ENCODE data around the gene OCA2. TPM values are rescaled to one million over a fixed set of nuclear protein-coding genes. Genes with fewer than 3 reads are reported as not detected.
"Not testable (repeated sequence)": the region's sequence is repeated elsewhere in the genome, so short reads cannot be mapped to it uniquely, and the experiment has no call there.

The OCA2 gene
- polyA plus RNA-seq, 3 donors from 2014 or later, result 0.50 TPM; not detected in 2

GRCh38 chr15:28017423-28017924 is 81.6 kb downstream of the OCA2 start:
- Mint-ChIP-seq H3K27me3 (ENCODE audit: low read depth in 3 of 3) (no peaks in the 10 kb centered on the region), H3K4me3 (no peak overlapping the region), H3K36me3 (no peaks in the 10 kb centered on the region), H3K4me1 (no peaks in the 10 kb centered on the region), H3K27ac (no peak overlapping the region), H3K9me3 (no peaks in the 10 kb centered on the region)
- DNase-seq, result no peak

GRCh38 chr15:28015855-28016254 is 83.3 kb downstream of the OCA2 start:
- H3K36me3 Mint-ChIP-seq, result no peaks in the 10 kb centered on the region
- H3K4me3 Mint-ChIP-seq, result no peak overlapping the region
- no peaks in the 10 kb centered on the region for H3K27me3 Mint-ChIP-seq (ENCODE audit: low read depth in 3 of 3)
- no peaks in the 10 kb centered on the region for H3K9me3 Mint-ChIP-seq
- H3K27ac Mint-ChIP-seq, result no peak overlapping the region
- no peaks in the 10 kb centered on the region for H3K4me1 Mint-ChIP-seq
- DNase-seq, result no peak

GRCh38 chr15:28014623-28015200 is 84.4 kb downstream of the OCA2 start:
- Mint-ChIP-seq H3K4me3 (no peak overlapping the region), H3K4me1 (no peaks in the 10 kb centered on the region), H3K36me3 (no peaks in the 10 kb centered on the region), H3K9me3 (no peaks in the 10 kb centered on the region), H3K27ac (no peak overlapping the region), H3K27me3 (ENCODE audit: low read depth in 3 of 3) (no peaks in the 10 kb centered on the region)
- DNase-seq, result no peak

GRCh38 chr15:28013976-28014375 is 85.1 kb downstream of the OCA2 start:
- H3K36me3 Mint-ChIP-seq, result no peaks in the 10 kb centered on the region
- no peak overlapping the region for H3K4me3 Mint-ChIP-seq
- DNase-seq, result no peak
- no peaks in the 10 kb centered on the region for H3K9me3 Mint-ChIP-seq
- H3K4me1 Mint-ChIP-seq, result no peaks in the 10 kb centered on the region
- H3K27ac Mint-ChIP-seq, result no peak overlapping the region
- H3K27me3 Mint-ChIP-seq (ENCODE audit: low read depth in 3 of 3), result no peaks in the 10 kb centered on the region

- DNase-seq, result no peak
- Mint-ChIP-seq H3K27ac (no peak overlapping the region), H3K36me3 (no peaks in the 10 kb centered on the region), H3K4me1 (no peaks in the 10 kb centered on the region), H3K9me3 (no peaks in the 10 kb centered on the region), H3K27me3 (ENCODE audit: low read depth in 3 of 3) (no peaks in the 10 kb centered on the region), H3K4me3 (no peak overlapping the region)
Measured at GRCh38 chr15:28013480-28013879, 85.6 kb downstream of the OCA2 start.

- no peaks in the 10 kb centered on the region for H3K4me1 Mint-ChIP-seq
- no peak for DNase-seq
- no peaks in the 10 kb centered on the region for H3K27me3 Mint-ChIP-seq (ENCODE audit: low read depth in 3 of 3)
- H3K9me3 Mint-ChIP-seq, result no peaks in the 10 kb centered on the region
- H3K4me3 Mint-ChIP-seq, result no peak overlapping the region
- H3K27ac Mint-ChIP-seq, result no peak overlapping the region
- H3K36me3 Mint-ChIP-seq, result no peaks in the 10 kb centered on the region
Measured at GRCh38 chr15:28012231-28012630, 86.9 kb downstream of the OCA2 start.

DNA sequence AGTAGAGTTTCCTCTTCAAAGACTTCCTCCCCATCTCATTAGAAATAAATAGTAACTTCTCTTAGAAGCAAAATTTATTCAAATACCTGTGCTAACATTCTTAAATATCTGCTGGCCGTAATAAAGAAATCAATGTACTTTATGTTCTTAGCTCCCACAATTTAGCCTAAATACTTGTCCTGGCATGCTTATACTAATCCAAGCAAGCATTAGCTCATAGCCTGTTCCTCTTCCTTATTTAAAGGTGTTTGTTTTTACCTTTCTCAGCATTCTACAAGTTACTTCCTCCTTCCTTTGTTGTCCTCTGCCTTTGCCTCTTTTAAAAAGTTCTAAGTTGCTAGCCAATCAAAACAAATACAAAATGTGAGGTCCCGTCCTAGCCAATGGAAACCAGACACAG is 90.9 kb downstream of the OCA2 start:
- not testable (repeated sequence) for H3K9me3 Mint-ChIP-seq; H3K27ac Mint-ChIP-seq; H3K36me3 Mint-ChIP-seq; H3K4me1 Mint-ChIP-seq; H3K4me3 Mint-ChIP-seq; DNase-seq; H3K27me3 Mint-ChIP-seq (ENCODE audit: low read depth in 3 of 3)

DNA sequence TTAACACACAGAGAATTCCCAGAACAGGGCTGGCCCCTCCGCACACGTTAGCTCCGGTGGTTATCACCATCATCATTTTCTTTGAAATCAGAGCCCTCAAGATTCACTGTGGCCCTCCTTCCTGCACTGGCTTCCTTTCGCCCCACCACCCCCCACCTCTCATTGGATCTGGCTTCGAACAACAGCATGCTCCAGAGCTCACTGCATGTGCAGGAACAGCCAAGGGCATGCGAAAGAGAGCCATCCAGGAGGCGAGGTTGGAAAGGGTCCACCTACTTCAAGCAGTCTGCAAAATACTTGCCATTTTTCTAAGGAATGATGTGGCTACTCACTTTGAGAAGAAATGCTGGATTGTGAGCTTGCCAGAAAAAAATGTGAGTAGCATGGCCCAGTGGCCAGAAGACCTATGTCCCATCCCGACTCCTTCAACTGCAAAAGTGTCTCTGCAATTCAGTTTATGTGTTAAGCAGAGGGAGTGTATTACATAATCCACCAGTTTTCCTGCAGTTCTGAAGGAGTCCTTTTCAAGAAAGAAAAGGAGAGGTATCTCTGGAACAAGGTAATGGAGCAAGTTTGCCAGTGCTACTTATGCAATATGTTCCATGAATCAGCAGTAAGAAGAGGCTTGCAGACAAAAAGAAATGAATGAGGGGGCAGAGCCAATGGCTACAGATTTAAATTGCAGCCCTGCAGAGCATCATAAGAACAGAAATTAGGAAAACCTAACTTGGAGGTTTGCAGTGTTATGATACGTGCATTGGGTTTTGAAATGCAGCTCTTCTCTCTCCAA is 92.8 kb downstream of the OCA2 start:
- no peak for DNase-seq
- no peak overlapping the region for H3K4me3 Mint-ChIP-seq
- H3K9me3 Mint-ChIP-seq, result peaks cover 0 to 3% (median 0%) of the 10 kb centered on the region in 6 donors
- peaks cover 0 to 3% (median 0%) of the 10 kb centered on the region in 3 donors for H3K36me3 Mint-ChIP-seq
- no peaks in the 10 kb centered on the region for H3K4me1 Mint-ChIP-seq
- H3K27ac Mint-ChIP-seq, result no peak overlapping the region
- no peaks in the 10 kb centered on the region for H3K27me3 Mint-ChIP-seq (ENCODE audit: low read depth in 3 of 3)

DNA sequence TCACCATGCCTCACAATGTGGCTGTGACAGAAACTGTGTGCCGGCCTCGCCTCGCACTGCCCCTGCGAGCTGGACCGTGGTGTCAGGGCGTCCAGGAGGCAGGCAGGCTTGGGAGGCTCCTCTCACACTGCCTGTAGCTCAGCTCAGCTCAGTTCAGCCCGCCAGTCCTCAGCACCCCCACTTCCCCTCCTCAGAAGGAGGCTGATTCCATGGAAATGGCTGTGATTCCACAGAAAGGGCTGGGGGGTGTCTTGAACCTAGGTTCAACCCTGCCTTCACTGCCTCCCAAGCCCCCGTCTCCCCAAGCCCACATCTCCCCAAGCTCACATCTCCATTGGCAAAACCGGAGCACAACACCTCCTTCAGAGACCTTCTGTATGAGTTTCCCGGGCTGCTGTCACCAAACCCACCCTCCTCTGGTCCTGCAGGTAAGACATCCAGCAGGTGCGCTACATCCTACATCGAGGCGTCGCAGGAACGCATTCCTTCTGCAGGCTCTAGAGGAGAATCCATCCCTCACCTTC is 94.0 kb downstream of the OCA2 start:
- peaks cover 0 to 3% (median 0%) of the 10 kb centered on the region in 6 donors for H3K9me3 Mint-ChIP-seq
- no peak overlapping the region for H3K27ac Mint-ChIP-seq
- no peak for DNase-seq
- H3K27me3 Mint-ChIP-seq (ENCODE audit: low read depth in 3 of 3), result no peaks in the 10 kb centered on the region
- no peaks in the 10 kb centered on the region for H3K4me1 Mint-ChIP-seq
- H3K36me3 Mint-ChIP-seq, result peaks cover 0 to 3% (median 0%) of the 10 kb centered on the region in 3 donors
- no peak overlapping the region for H3K4me3 Mint-ChIP-seq

DNA sequence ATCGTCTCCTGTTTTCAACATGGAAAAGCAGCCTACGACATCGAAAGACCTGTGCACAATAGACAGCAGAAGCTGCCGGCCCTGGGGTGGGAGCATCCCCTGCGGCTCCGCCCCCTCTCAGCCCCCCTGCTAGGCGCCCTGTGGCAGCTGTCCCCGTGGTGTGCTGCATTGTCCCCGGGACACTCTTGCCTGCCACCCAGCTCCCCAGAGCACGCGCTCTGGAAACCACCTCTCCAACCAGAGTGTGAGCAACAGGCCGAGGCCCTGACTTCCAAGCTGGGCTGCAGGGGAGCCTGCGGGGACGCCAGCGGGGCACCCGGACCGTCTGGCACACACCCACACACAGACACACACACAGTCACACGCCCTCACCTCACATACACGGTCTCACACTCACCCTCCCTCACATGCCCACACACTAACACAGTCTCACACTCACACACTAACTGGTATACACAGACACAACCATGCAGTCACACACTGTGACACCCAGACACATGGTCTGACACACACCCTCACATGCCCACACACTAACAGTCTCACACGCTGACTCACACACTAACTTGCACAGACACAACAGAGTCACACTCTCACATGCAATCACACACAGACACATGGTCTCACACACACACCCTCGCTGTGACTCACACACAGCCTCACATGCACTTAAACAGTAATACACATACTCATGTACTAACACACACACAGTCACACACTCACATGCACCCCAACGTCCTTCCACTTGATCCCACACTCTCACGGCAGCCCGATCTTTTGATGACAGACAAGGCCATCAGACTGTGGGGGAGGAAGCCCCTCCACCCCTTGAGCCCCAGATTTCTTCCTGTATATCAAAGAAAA is 94.7 kb downstream of the OCA2 start:
- DNase-seq, result no peak
- Mint-ChIP-seq H3K27me3 (ENCODE audit: low read depth in 3 of 3) (no peaks in the 10 kb centered on the region), H3K36me3 (peaks cover 0 to 3% (median 0%) of the 10 kb centered on the region in 3 donors), H3K9me3 (peaks cover 0 to 3% (median 0%) of the 10 kb centered on the region in 6 donors), H3K4me3 (no peak overlapping the region), H3K4me1 (no peaks in the 10 kb centered on the region), H3K27ac (no peak overlapping the region)

DNA sequence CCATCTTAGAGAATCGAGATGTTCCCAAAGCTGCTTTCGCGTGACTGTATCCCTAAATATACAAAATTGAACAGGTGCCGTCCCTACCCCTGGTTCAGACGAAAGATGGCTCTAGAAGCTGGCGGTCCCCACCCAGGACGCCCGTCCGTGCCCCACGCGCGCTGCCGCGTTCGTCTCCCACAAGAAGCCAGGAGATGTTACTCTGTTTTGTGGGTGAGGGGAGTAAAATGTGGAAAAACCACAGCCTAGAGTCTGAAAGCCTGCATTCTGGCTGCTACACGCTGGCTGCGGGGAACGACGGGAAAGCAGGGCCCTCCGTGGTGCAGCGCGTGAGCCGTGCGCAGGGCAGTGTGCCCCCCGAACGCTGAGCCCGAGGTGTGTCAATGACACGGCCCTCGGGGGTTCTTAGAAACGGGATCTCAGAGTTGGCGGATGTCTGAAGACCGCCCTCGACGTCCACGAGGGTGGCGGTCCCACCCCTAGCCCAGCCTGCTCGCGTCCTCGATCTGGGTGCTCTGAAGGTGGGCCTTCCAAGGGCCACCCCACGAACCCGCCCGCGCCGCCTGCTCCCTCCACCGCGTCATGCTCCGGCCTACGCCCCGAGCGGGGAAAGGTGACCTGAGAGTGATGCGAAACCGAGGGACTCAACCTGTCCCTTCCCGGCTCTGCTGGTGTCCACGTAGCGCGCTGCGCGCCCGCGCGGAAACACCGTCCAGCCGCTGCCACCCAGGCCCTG is 95.6 kb downstream of the OCA2 start:
- Mint-ChIP-seq H3K4me1 (no peaks in the 10 kb centered on the region), H3K4me3 (no peak overlapping the region), H3K9me3 (peaks cover 0 to 3% (median 0%) of the 10 kb centered on the region in 6 donors), H3K27ac (no peak overlapping the region), H3K36me3 (peaks cover 0 to 3% (median 0%) of the 10 kb centered on the region in 3 donors), H3K27me3 (ENCODE audit: low read depth in 3 of 3) (no peaks in the 10 kb centered on the region)
- no peak for DNase-seq

- H3K27ac Mint-ChIP-seq, result no peak overlapping the region
- H3K9me3 Mint-ChIP-seq, result peaks cover 0 to 3% (median 0%) of the 10 kb centered on the region in 6 donors
- H3K27me3 Mint-ChIP-seq (ENCODE audit: low read depth in 3 of 3), result no peaks in the 10 kb centered on the region
- peaks cover 0 to 3% (median 0%) of the 10 kb centered on the region in 3 donors for H3K36me3 Mint-ChIP-seq
- no peak for DNase-seq
- H3K4me1 Mint-ChIP-seq, result no peaks in the 10 kb centered on the region
- no peak overlapping the region for H3K4me3 Mint-ChIP-seq
Measured at GRCh38 chr15:28002867-28003266, 96.2 kb downstream of the OCA2 start.

DNA sequence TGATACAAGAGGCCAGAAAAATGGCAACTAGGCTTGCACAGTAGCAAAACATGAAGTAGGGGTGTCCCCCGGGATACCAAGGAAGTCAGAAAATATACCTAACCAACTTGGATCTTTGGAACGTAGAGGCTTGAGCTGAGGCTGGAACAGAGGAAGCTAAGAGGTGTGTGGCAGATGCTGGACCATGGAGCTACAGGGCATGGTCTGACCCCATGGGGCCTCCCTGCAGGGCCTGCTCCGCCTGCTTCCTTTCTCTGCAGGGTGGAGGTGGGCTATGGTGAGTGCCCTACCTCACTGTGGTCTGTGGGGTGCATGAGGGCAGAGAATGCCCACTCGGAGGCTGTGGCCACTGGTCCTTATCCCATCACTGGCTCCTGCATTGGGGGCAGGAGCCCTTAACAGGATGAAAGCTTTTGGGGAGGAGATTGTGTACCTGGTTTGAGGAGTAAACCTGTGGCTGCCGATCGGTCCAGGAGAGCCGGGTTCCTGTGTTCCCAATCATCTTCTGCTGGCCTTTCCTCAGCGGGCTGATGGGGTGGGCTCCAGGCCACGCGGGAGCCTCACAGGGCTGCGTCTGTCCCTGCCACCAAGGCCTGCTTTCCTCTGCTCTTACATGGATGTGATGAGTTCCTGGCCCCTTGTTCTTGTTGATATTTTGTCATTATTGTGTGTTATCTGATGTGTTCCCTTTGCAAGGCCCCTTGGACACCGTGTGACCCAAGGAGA is 96.8 kb downstream of the OCA2 start:
- H3K27me3 Mint-ChIP-seq (ENCODE audit: low read depth in 3 of 3), result no peaks in the 10 kb centered on the region
- H3K9me3 Mint-ChIP-seq, result peaks cover 0 to 3% (median 0%) of the 10 kb centered on the region in 6 donors
- H3K36me3 Mint-ChIP-seq, result peaks cover 0 to 3% (median 0%) of the 10 kb centered on the region in 3 donors
- no peak overlapping the region for H3K4me3 Mint-ChIP-seq
- no peaks in the 10 kb centered on the region for H3K4me1 Mint-ChIP-seq
- no peak overlapping the region for H3K27ac Mint-ChIP-seq
- no peak for DNase-seq
